ENCODE measurements around the gene EPHA8. TPM values are rescaled to one million over a fixed set of nuclear protein-coding genes. Genes with fewer than 3 reads are reported as not detected.

EPHA8 gene
- total and polyA plus RNA-seq, 4 donors = not detected

- Histone ChIP-seq H3K27me3 (ENCODE audit: control insufficient read depth in 4 of 4, insufficient read depth in 4 of 4, low read length in 3 of 4) (peaks cover 0 to 4% (median 2%) of the 10 kb centered on the region in 4 donors), H3K36me3 (ENCODE audit: control insufficient read depth in 4 of 4, insufficient read depth in 3 of 4, low read depth in 1 of 4, low read length in 3 of 4) (no peaks in the 10 kb centered on the region), H3K9ac (ENCODE audit: low read depth in 1 of 2, low read length in 2 of 2) (no peak overlapping the region), H3K4me3 (ENCODE audit: low read depth in 1 of 3, low read length in 3 of 3) (no peak overlapping the region), H3K4me1 (ENCODE audit: control insufficient read depth in 4 of 4, insufficient read depth in 4 of 4, low read length in 3 of 4) (no peaks in the 10 kb centered on the region), H3K9me3 (ENCODE audit: control insufficient read depth in 4 of 4, low read length in 3 of 4) (no peaks in the 10 kb centered on the region), H3K27ac (ENCODE audit: low read depth in 1 of 2, low read length in 2 of 2) (no peak overlapping the region)
- WGBS = 67% methylated on average over 7 of the region's 7 CpGs
- no peak for TF ChIP-seq SP1 (IDR thresholded peaks at IDR 0.05)
- no peak for DNase-seq (ENCODE audit: low spot score)
Observed at GRCh38 chr1:22595108-22595507, 31.8 kb downstream of the EPHA8 start.

GRCh38 chr1:22597301-22597965, 34.1 kb downstream of the EPHA8 start:
- Histone ChIP-seq H3K36me3 (ENCODE audit: control insufficient read depth in 4 of 4, insufficient read depth in 3 of 4, low read depth in 1 of 4, low read length in 3 of 4) (no peaks in the 10 kb centered on the region), H3K9me3 (ENCODE audit: control insufficient read depth in 4 of 4, low read length in 3 of 4) (no peaks in the 10 kb centered on the region), H3K9ac (ENCODE audit: low read depth in 1 of 2, low read length in 2 of 2) (no peak overlapping the region), H3K4me1 (ENCODE audit: control insufficient read depth in 4 of 4, insufficient read depth in 4 of 4, low read length in 3 of 4) (no peaks in the 10 kb centered on the region), H3K27me3 (ENCODE audit: control insufficient read depth in 4 of 4, insufficient read depth in 4 of 4, low read length in 3 of 4) (peaks cover 0 to 4% (median 2%) of the 10 kb centered on the region in 4 donors), H3K4me3 (ENCODE audit: low read depth in 1 of 3, low read length in 3 of 3) (no peak overlapping the region), H3K27ac (ENCODE audit: low read depth in 1 of 2, low read length in 2 of 2) (no peak overlapping the region)
- WGBS = 77% methylated on average over 30 of the region's 30 CpGs
- DNase-seq (ENCODE audit: low spot score) = no peak
- TF ChIP-seq HNF4A (conservative IDR thresholded peaks at IDR 0.05) (no peak), FOXA2 (IDR thresholded peaks at IDR 0.05) (no peak), ATF3 (IDR thresholded peaks at IDR 0.05) (no peak), RXRA (IDR thresholded peaks at IDR 0.05) (no peak), JUND (IDR thresholded peaks at IDR 0.05) (no peak), GABPA (IDR thresholded peaks at IDR 0.05 in 1 of 2, conservative IDR thresholded peaks at IDR 0.05 in 1 of 2) (no peak), YY1 (IDR thresholded peaks at IDR 0.05) (no peak), ZBTB33 (IDR thresholded peaks at IDR 0.05) (no peak), SP1 (IDR thresholded peaks at IDR 0.05) (no peak), RAD21 (IDR thresholded peaks at IDR 0.05) (no peak), REST (IDR thresholded peaks at IDR 0.05) (no peak), TAF1 (conservative IDR thresholded peaks at IDR 0.05) (no peak), MAX (IDR thresholded peaks at IDR 0.05) (no peak), FOXA1 (IDR thresholded peaks at IDR 0.05) (no peak), EGR1 (IDR thresholded peaks at IDR 0.05; ENCODE audit: low read depth in 2 of 2) (no peak)

Data from liver (tissue), 9 donors.